Ishikawa (cell line): ENCODE data around the gene VGLL1.

Source experiments
- TCF12 ChIP-seq: IDR thresholded peaks from 2 replicates; pipeline ENCODE4 v1.6.1; 2012; ENCODE audit warnings: low read depth
- TEAD4 ChIP-seq: IDR thresholded peaks from 2 replicates; pipeline ENCODE4 v1.6.1; 2012

DNA sequence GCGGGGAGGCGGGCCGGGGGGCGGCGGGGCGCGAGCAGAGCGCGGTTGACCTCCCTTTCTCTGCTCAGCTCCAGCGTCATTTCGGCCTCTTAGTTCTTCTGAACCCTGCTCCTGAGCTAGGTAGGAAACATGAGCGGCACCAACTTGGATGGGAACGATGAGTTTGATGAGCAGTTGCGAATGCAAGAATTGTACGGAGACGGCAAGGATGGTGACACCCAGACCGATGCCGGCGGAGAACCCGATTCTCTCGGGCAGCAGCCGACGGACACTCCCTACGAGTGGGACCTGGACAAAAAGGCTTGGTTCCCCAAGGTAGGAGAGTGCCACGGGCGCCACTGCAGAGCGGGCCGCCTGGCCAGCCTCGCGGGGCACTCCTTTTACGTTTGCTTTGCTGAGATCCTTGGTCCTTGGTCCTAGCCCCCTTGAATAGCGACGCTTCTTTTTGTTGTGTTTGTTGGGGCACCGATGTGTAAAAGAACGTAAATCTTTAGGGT is 34.4 kb upstream of the VGLL1 start, which contains the start of gene HTATSF1:
- TF ChIP-seq TEAD4 (no peak), TCF12 (no peak)
